DOHH2 (cell line): ENCODE data around the gene FBN2.

Experiments used
- EZH2phosphoT487 ChIP-seq: fragments of 200-600 bp; sonication (generic); IDR thresholded peaks from 2 replicates; pipeline ENCODE4 v1.6.1; 2017; ENCODE audit warnings: borderline replicate concordance, mild to moderate bottlenecking, antibody characterized with exemption, low read length, moderate library complexity, mixed read lengths
- TF ChIP-seq, protein P1 (sequence below): fragments of 200-600 bp; sonication (generic); IDR thresholded peaks from one replicate; pipeline ENCODE4 v1.5.1; 2014; ENCODE audit warnings: antibody characterized with exemption, mild to moderate bottlenecking, low read depth, low read length; ENCODE audit not compliant: poor library complexity, severe bottlenecking

DNA sequence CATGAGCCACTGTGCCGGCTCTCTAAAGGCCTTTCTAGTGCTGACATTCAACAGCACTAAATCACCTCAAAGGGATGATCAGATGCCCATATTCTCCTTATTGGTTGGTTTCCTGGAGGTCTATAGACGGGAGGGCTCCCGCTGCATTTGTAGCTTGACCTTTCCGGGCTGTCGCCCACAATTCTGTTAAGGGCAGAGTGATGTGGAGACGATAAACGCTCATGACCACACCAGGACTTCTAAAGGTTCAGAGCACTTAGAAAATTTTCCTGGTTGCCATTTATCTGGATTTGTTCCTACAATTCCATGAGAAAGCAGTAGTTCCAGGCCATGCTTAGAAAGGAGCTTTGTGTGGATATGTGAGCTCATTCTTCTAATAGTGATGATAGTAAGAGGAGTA is 284.2 kb downstream of the FBN2 start:
- TF ChIP-seq, protein P1, sequence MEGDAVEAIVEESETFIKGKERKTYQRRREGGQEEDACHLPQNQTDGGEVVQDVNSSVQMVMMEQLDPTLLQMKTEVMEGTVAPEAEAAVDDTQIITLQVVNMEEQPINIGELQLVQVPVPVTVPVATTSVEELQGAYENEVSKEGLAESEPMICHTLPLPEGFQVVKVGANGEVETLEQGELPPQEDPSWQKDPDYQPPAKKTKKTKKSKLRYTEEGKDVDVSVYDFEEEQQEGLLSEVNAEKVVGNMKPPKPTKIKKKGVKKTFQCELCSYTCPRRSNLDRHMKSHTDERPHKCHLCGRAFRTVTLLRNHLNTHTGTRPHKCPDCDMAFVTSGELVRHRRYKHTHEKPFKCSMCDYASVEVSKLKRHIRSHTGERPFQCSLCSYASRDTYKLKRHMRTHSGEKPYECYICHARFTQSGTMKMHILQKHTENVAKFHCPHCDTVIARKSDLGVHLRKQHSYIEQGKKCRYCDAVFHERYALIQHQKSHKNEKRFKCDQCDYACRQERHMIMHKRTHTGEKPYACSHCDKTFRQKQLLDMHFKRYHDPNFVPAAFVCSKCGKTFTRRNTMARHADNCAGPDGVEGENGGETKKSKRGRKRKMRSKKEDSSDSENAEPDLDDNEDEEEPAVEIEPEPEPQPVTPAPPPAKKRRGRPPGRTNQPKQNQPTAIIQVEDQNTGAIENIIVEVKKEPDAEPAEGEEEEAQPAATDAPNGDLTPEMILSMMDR, result no peak
- TF ChIP-seq EZH2phosphoT487, result no peak
